Lower leg skin (tissue), 4 donors: ENCODE data around the gene PSMD13. TPM values are rescaled to one million over a fixed set of nuclear protein-coding genes. Genes with fewer than 3 reads are reported as not detected.

Source experiments
- DNase-seq, 2 donors: peaks; one replicate each; pipeline ENCODE4 v3.0.0-alpha.2; 2019; ENCODE audit warnings: low spot score in 2 of 2
- H3K4me3 ChIP-seq: fragments of 200-600 bp; sonication (generic); 2 replicates; pipeline ENCODE4 v1.5.1; 2017; ENCODE audit warnings: mild to moderate bottlenecking, low read depth; ENCODE audit not compliant: poor library complexity, severe bottlenecking
- CTCF ChIP-seq, 3 donors: fragments of 450-650 bp; IDR thresholded peaks; one replicate each; pipeline ENCODE4 v1.5.1; 2016; ENCODE audit warnings: antibody characterized with exemption in 3 of 3, mild to moderate bottlenecking in 3 of 3, moderate library complexity in 2 of 3
- POLR2A ChIP-seq, 2 donors: fragments of 450-650 bp; IDR thresholded peaks; one replicate each; pipeline ENCODE4 v1.6.1; 2016 to 2017; ENCODE audit warnings: antibody characterized with exemption in 2 of 2, mild to moderate bottlenecking in 1 of 2, moderate library complexity in 1 of 2
- WGBS, 2 donors: methylation state at CpG; one replicate each; pipeline ENCODE4 v1.1.5; 2018; 5-methylcytosine and 5-hydroxymethylcytosine counted together
- intact Hi-C: fragments of 100-400 bp; cut with DNase I; formaldehyde crosslinking; loops from one replicate; pipeline ENCODE4 v1.15.0; 2023; ENCODE audit warnings: low total_unique reads
- total RNA-seq, 4 donors: library from RNA; depleted of rRNA; stranded (reverse); fragments of >200 nt; gene quantifications; one replicate each; pipeline ENCODE4 v1.1.0, GENCODE V29; 2016

Gene PSMD13
- total RNA-seq, 4 donors from 2014 or later = 65.1 to 115 (median 90.8) TPM

GRCh38 chr11:253886-254270 lies 17.1 kb downstream of the PSMD13 start:
- WGBS, 2 donors = 84 to 90% methylated on average over 5 of the region's 5 CpGs
- intact Hi-C loops = loop anchor here (10.0 kb wide), 1 partner anchor 101 kb away; no protein-coding TSS in a partner anchor
- no peak for TF ChIP-seq CTCF (IDR thresholded peaks at IDR 0.05)
- TF ChIP-seq POLR2A (IDR thresholded peaks at IDR 0.05) = no peak

GRCh38 chr11:255176-255575 lies 18.4 kb downstream of the PSMD13 start:
- TF ChIP-seq CTCF (IDR thresholded peaks at IDR 0.05) (no peak), POLR2A (IDR thresholded peaks at IDR 0.05) (no peak)
- 52 to 58% methylated on average over 3 of the region's 3 CpGs for WGBS, 2 donors
- no peak for DNase-seq
- intact Hi-C loops = loop anchor here (10.0 kb wide), 1 partner anchor 100 kb away; no protein-coding TSS in a partner anchor
- H3K4me3 ChIP-seq = no peak overlapping the region

More at GRCh38 chr11:253886-254270, 17.1 kb downstream of the PSMD13 start:
- no peak for DNase-seq
- H3K4me3 ChIP-seq = no peak overlapping the region

- intact Hi-C loops = loop anchor here (10.0 kb wide), 1 partner anchor 99 kb away; no protein-coding TSS in a partner anchor
- 94 to 95% methylated on average over 2 of the region's 2 CpGs for WGBS, 2 donors
- no peak overlapping the region for H3K4me3 ChIP-seq
- no peak for TF ChIP-seq CTCF (IDR thresholded peaks at IDR 0.05)
- no peak for TF ChIP-seq POLR2A (IDR thresholded peaks at IDR 0.05)
- DNase-seq = no peak
These were observed 19.0 kb downstream of the PSMD13 start for GRCh38 chr11:255816-256215.

- no peak overlapping the region for H3K4me3 ChIP-seq
- no peak for TF ChIP-seq POLR2A (IDR thresholded peaks at IDR 0.05)
- TF ChIP-seq CTCF (IDR thresholded peaks at IDR 0.05) = no peak
- intact Hi-C loops = loop anchor here (10.0 kb wide), 1 partner anchor 98 kb away; no protein-coding TSS in a partner anchor
- DNase-seq = no peak
- 79 to 83% methylated on average over 14 of the region's 14 CpGs for WGBS, 2 donors
These were observed 20.4 kb downstream of the PSMD13 start for GRCh38 chr11:256952-257737.

DNA sequence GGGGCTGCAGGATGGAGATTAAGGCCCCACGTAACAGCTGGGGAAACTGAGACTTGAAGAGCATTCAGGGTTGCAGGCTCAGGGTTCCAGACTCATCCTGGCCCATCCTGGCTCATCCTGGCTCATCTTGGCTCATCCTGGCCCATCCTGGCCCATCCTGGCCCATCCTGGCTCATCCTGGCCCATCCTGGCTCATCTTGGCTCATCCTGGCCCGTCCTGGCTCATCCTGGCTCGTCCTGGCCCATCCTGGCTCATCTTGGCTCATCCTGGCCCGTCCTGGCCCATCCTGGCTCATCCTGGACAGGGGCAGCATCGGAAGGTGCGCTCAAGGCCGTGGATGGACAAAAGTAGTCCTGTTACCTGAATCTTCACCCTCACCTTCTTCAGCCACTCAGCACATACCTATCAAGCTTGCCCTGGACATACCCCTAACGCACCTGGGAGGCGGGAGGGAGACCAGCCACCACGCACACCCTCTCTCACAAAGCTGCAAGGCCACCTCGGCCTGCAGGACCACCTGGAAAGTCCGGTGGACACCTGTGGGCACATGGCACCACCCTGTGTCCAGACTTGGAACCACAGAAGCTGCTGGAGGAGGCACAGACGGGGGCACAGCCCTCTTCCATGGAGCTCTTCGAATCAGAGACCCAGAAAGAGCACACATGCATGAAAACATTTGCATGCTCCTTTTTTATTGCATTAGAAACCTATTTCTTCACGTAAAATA lies 21.2 kb downstream of the PSMD13 start:
- H3K4me3 ChIP-seq = no peak overlapping the region
- 75 to 80% methylated on average over 15 of the region's 15 CpGs for WGBS, 2 donors
- no peak for DNase-seq
- TF ChIP-seq CTCF (IDR thresholded peaks at IDR 0.05) (no peak), POLR2A (IDR thresholded peaks at IDR 0.05) (no peak)
- intact Hi-C loops = loop anchor here (10.0 kb wide), 1 partner anchor 97 kb away; no protein-coding TSS in a partner anchor
